Neural progenitor cell (in vitro differentiated cells): ENCODE results near the gene MYO3A. TPM values are rescaled to one million over a fixed set of nuclear protein-coding genes. Genes with fewer than 3 reads are reported as not detected.

Source experiments
- DNase-seq: peaks from one replicate; pipeline ENCODE4 v3.0.0-alpha.2; 2016; ENCODE audit warnings: low spot score
- H2AFZ ChIP-seq: fragments of 200-600 bp; sonication (generic); replicated peaks from 2 replicates; pipeline ENCODE4 v1.6.1; 2016; ENCODE audit warnings: antibody characterized with exemption
- H3F3A ChIP-seq: fragments of 200-600 bp; sonication (generic); 2 replicates; pipeline ENCODE4 v1.6.1; 2016; ENCODE audit warnings: antibody characterized with exemption, low read depth
- H3K27ac ChIP-seq: fragments of 200-600 bp; sonication (generic); 2 replicates; pipeline ENCODE4 v1.5.1; 2016; ENCODE audit warnings: mild to moderate bottlenecking
- H3K27me3 ChIP-seq: fragments of 200-600 bp; sonication (generic); 2 replicates; pipeline ENCODE4 v1.6.1; 2016; ENCODE audit warnings: mild to moderate bottlenecking, moderate library complexity
- H3K36me3 ChIP-seq: fragments of 200-600 bp; sonication (generic); 2 replicates; pipeline ENCODE4 v1.5.1; 2016
- H3K4me1 ChIP-seq: fragments of 200-600 bp; sonication (generic); 2 replicates; pipeline ENCODE4 v1.6.1; 2016; ENCODE audit warnings: mixed run types
- H3K4me2 ChIP-seq: fragments of 200-600 bp; sonication (generic); 2 replicates; pipeline ENCODE4 v1.6.1; 2016
- H3K4me3 ChIP-seq: fragments of 200-600 bp; sonication (generic); 2 replicates; pipeline ENCODE4 v1.5.1; 2016
- H3K79me2 ChIP-seq: fragments of 200-600 bp; sonication (generic); 2 replicates; pipeline ENCODE4 v1.6.1; 2016; ENCODE audit warnings: low read depth
- H3K9ac ChIP-seq: fragments of 200-600 bp; sonication (generic); 2 replicates; pipeline ENCODE4 v1.6.1; 2016
- H3K9me3 ChIP-seq: fragments of 200-600 bp; sonication (generic); 2 replicates; pipeline ENCODE4 v1.5.1; 2016; ENCODE audit warnings: low read depth
- H4K20me1 ChIP-seq: fragments of 200-600 bp; sonication (generic); 2 replicates; pipeline ENCODE4 v1.6.1; 2016; ENCODE audit warnings: low read depth
- H3K27ac Mint-ChIP-seq: 3 replicates; pipeline ENCODE4 v1.8.0; 2021; ENCODE audit warnings: mixed read lengths
- H3K27me3 Mint-ChIP-seq: 2 replicates; pipeline ENCODE4 v1.8.0; 2022; ENCODE audit warnings: low read depth, mild to moderate bottlenecking, inconsistent platforms, moderate library complexity, mixed read lengths; ENCODE audit not compliant: insufficient read depth
- H3K36me3 Mint-ChIP-seq: 3 replicates; pipeline ENCODE4 v1.8.0; 2021; ENCODE audit warnings: mixed read lengths
- H3K4me1 Mint-ChIP-seq: 3 replicates; pipeline ENCODE4 v1.8.0; 2021; ENCODE audit warnings: mixed read lengths
- H3K4me3 Mint-ChIP-seq: 3 replicates; pipeline ENCODE4 v1.8.0; 2021; ENCODE audit warnings: mild to moderate bottlenecking, moderate library complexity, mixed read lengths
- H3K9me3 Mint-ChIP-seq: 3 replicates; pipeline ENCODE4 v1.8.0; 2020; ENCODE audit warnings: mixed read lengths
- EZH2 ChIP-seq: fragments of 200-600 bp; sonication (generic); IDR thresholded peaks from 2 replicates; pipeline ENCODE4 v1.6.1; 2017; ENCODE audit warnings: antibody characterized with exemption, mild to moderate bottlenecking, moderate library complexity
- EZH2phosphoT487 ChIP-seq: fragments of 200-600 bp; sonication (generic); IDR thresholded peaks from 2 replicates; pipeline ENCODE4 v1.6.1; 2017; ENCODE audit warnings: antibody characterized with exemption
- total RNA-seq: library from RNA; depleted of rRNA; stranded (reverse); fragments of >200 nt; gene quantifications from 2 replicates; pipeline ENCODE4 v1.2.3, GENCODE V29; 2015; ENCODE audit warnings: low replicate concordance
- TF ChIP-seq, protein P1 (sequence below): fragments of 200-600 bp; sonication (generic); IDR thresholded peaks from 2 replicates; pipeline ENCODE4 v1.5.1; 2017; ENCODE audit warnings: antibody characterized with exemption, mild to moderate bottlenecking

Gene MYO3A
- total RNA-seq, 1 donor from 2014 or later, result 0.09 TPM

- Mint-ChIP-seq H3K4me3 (no peak overlapping the region), H3K9me3 (peaks cover 6% of the 10 kb centered on the region), H3K4me1 (no peaks in the 10 kb centered on the region), H3K27me3 (no peaks in the 10 kb centered on the region), H3K36me3 (no peaks in the 10 kb centered on the region), H3K27ac (no peak overlapping the region)
- Histone ChIP-seq H4K20me1 (no peaks in the 10 kb centered on the region), H3K9ac (no peak overlapping the region), H3K36me3 (no peaks in the 10 kb centered on the region), H3F3A (no peaks in the 10 kb centered on the region), H2AFZ (no peak overlapping the region), H3K4me3 (no peak overlapping the region), H3K27me3 (no peaks in the 10 kb centered on the region), H3K4me2 (no peak overlapping the region), H3K79me2 (no peaks in the 10 kb centered on the region), H3K27ac (no peak overlapping the region), H3K4me1 (no peaks in the 10 kb centered on the region), H3K9me3 (no peaks in the 10 kb centered on the region)
- no peak for DNase-seq
- TF ChIP-seq, protein P1, sequence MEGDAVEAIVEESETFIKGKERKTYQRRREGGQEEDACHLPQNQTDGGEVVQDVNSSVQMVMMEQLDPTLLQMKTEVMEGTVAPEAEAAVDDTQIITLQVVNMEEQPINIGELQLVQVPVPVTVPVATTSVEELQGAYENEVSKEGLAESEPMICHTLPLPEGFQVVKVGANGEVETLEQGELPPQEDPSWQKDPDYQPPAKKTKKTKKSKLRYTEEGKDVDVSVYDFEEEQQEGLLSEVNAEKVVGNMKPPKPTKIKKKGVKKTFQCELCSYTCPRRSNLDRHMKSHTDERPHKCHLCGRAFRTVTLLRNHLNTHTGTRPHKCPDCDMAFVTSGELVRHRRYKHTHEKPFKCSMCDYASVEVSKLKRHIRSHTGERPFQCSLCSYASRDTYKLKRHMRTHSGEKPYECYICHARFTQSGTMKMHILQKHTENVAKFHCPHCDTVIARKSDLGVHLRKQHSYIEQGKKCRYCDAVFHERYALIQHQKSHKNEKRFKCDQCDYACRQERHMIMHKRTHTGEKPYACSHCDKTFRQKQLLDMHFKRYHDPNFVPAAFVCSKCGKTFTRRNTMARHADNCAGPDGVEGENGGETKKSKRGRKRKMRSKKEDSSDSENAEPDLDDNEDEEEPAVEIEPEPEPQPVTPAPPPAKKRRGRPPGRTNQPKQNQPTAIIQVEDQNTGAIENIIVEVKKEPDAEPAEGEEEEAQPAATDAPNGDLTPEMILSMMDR, result no peak
- no peak for TF ChIP-seq EZH2phosphoT487
- no peak for TF ChIP-seq EZH2
Observed at GRCh38 chr10:26138613-26139012, 204.6 kb downstream of the MYO3A start.

DNA sequence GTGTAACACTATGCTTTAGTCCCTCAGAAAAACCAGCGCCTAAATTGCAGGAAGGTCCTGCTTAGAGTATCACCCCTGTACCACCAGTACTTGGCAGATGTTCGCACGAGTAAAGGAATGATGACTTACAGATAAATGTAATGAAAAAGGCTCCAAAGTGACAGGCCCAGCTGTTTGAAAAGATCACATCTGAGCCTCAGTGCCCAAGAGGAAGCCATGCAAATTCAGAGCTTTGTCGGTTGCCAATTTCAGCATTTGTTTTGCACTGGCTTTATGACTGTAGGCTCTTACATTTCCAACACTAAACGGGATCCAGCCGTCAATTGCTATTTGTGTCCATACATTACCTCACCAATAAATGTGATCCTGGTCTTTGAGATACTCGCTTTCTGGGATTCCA is 222.0 kb downstream of the MYO3A start:
- Histone ChIP-seq H3K27me3 (no peaks in the 10 kb centered on the region), H3K27ac (no peak overlapping the region), H3K9me3 (no peaks in the 10 kb centered on the region), H3K4me2 (no peak overlapping the region), H3K4me3 (no peak overlapping the region), H3K36me3 (no peaks in the 10 kb centered on the region), H3K9ac (no peak overlapping the region), H3K4me1 (no peaks in the 10 kb centered on the region), H3F3A (no peaks in the 10 kb centered on the region), H2AFZ (no peak overlapping the region), H4K20me1 (no peaks in the 10 kb centered on the region), H3K79me2 (no peaks in the 10 kb centered on the region)
- H3K27ac Mint-ChIP-seq, result no peak overlapping the region
- TF ChIP-seq, protein P1, result no peak
- TF ChIP-seq EZH2phosphoT487, result no peak
- no peak for TF ChIP-seq EZH2
- no peaks in the 10 kb centered on the region for H3K4me1 Mint-ChIP-seq
- H3K36me3 Mint-ChIP-seq, result no peaks in the 10 kb centered on the region
- no peaks in the 10 kb centered on the region for H3K27me3 Mint-ChIP-seq
- H3K4me3 Mint-ChIP-seq, result no peak overlapping the region
- H3K9me3 Mint-ChIP-seq, result no peaks in the 10 kb centered on the region
- no peak for DNase-seq

GRCh38 chr10:26157734-26158133 is 223.7 kb downstream of the MYO3A start:
- H3K27me3 ChIP-seq, result no peaks in the 10 kb centered on the region
- Mint-ChIP-seq H3K27me3 (no peaks in the 10 kb centered on the region), H3K4me1 (no peaks in the 10 kb centered on the region), H3K36me3 (no peaks in the 10 kb centered on the region), H3K9me3 (no peaks in the 10 kb centered on the region), H3K4me3 (no peak overlapping the region), H3K27ac (no peak overlapping the region)
- TF ChIP-seq, protein P1, result peak; percentile 40
- no peak for TF ChIP-seq EZH2
- no peak for TF ChIP-seq EZH2phosphoT487
- H4K20me1 ChIP-seq, result no peaks in the 10 kb centered on the region
- peak; percentile 31 for DNase-seq
- no peaks in the 10 kb centered on the region for H3K9me3 ChIP-seq
- H3F3A ChIP-seq, result no peaks in the 10 kb centered on the region
- no peak overlapping the region for H3K4me3 ChIP-seq
- H3K36me3 ChIP-seq, result no peaks in the 10 kb centered on the region
- H3K79me2 ChIP-seq, result no peaks in the 10 kb centered on the region
- no peak overlapping the region for H3K4me2 ChIP-seq
- peak overlapping the region; percentile 22 for H2AFZ ChIP-seq
- H3K4me1 ChIP-seq, result no peaks in the 10 kb centered on the region
- no peak overlapping the region for H3K27ac ChIP-seq
- no peak overlapping the region for H3K9ac ChIP-seq
